GM19467 (cell line): ENCODE measurements around the gene ELAVL1.
A peak's percentile ranks its signal among the peaks of the same experiment; 100 is the strongest.
"Not testable (repeated sequence)": the region's sequence is repeated elsewhere in the genome, so short reads cannot be mapped to it uniquely, and the experiment has no call there.

Source experiments
- ATAC-seq: cut with Tn5 transposase; IDR thresholded peaks from one replicate; pipeline ENCODE4 v1.9.1; 2021; ENCODE audit warnings: mild to moderate bottlenecking, moderate library complexity; ENCODE audit not compliant: unreplicated experiment

Gene ELAVL1

DNA sequence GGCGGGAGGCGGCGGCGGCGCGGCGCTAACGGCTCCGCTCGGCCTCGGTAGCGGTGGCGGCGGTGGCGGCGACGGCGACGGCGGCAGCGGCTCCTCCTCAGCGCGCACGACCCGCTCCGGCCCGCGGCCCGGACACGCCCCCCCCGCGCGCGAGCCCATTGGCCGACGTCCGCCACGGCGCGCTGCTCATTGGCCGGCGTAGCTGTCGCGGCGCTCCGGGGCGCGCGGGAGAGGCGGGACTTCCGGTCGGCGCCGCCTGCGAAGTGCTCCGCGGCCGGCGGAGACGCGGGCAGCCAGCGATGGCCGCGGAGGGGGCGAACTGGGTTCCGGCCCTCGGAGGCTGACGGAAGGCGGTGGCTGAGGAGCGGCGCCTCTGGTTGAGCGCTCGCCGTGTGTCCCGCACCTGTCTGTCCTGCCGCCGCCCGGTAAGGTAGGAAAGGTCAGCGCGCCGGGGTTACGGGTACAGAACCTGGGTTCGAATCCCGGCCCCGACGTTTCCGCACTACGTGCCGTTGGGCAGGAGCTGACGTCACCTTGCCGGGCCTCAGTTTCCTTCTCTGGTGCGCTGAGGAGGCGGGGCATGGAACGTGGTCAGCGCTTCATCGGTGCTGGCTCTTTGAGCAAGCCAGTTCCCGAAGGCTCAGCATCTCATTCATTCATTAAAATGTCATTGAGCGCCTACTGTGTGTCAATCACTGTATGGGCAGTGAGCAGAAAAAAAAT lies at the start of gene ELAVL1:
TSS of gene ELAVL1 (minus strand) at position 108 of the 723 bp plus-strand sequence. CDS start 13,826 bp downstream, outside the sequence.
- peak; percentile 58 for ATAC-seq

DNA sequence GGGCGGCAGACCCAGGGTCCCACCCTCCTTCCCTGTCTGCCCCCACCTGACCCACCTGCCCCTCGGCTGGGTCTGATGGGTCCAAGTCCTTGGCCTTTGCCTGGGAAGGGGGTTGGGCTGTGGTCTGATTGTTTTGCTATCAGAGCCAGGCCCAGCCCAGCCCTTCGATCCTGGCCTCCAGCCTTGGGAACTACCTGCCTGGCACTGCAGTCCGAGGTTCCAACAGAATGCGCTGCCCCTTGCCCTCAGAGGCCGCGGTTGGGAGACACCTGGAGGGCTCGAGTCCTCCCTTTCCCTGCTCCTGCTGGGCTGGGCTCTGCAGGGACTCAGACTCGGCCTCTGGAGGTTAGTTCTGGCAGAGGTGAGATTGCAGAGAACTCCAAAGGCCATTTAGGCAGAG lies 48.7 kb upstream of the ELAVL1 start:
- no peak for ATAC-seq

DNA sequence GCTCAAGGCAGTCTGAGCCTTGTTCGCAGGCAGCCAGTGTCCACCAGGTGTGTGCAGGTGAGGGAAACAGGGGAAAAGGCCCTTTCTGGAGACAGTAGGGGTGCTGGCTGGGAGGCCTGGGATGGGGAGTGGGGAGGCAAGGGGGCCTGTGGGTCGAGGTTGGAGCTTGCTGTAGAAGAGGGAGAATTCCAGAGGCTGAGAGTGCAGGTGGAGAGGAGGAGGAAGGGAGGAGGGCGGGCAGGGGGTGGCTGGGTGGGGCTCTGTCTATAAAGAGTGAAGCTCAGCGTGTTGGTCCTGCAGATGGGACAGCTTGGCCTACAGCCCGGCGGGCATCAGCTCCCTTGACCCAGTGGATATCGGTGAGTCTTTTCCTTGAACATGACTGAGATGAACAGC lies 47.0 kb upstream of the ELAVL1 start, which contains the start of gene CCL25:
TSS of gene CCL25 (plus strand) at position 297 of the 396 bp plus-strand sequence. CDS start 290 bp downstream, outside the sequence.
- no peak for ATAC-seq

DNA sequence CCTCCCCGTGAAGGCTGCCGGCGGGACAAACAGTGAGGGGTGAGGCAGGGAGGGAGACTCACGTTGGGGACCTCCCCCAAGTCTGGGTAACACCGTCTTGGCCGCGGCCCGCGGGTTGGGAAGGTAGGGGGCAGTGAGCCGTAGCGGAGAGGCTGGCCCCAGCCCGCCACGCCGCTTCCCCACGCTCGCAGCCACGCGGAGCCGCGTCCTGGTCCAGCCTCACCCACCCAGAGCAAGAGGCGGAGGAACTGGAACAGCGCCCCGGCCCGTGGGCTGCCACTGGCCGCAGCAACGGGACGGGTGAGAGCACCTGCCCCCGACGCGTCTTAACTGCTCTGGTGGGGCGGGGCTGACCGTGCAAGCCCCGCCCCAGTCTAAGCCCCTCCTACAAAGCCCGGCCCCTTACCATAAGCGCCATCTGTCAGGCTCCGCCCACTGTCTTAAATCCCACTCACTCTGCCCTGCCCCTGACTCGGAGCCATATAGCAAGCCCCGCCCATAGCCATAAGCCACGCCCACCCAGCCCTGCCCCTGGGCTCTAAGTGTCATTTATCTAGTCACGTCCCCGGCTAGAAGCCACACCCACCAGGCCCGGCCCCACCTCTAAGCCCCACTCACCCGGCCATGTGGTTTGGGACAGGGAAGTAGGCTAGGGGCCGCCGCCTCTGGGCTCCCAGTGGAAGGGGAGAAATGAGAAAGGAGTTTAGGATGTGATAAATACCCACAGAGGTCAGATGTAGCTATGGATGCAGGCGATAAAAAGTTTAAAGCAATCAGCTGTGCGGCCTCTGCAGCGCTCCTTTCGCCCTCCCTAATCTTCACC lies 45.0 kb upstream of the ELAVL1 start:
- ATAC-seq = peak; percentile 77

GRCh38 chr19:8046569-8047165 lies 41.2 kb upstream of the ELAVL1 start:
- no peak for ATAC-seq

GRCh38 chr19:8045872-8046568 lies 40.6 kb upstream of the ELAVL1 start:
- no peak for ATAC-seq

GRCh38 chr19:8044018-8044417 lies 38.6 kb upstream of the ELAVL1 start:
- no peak for ATAC-seq

DNA sequence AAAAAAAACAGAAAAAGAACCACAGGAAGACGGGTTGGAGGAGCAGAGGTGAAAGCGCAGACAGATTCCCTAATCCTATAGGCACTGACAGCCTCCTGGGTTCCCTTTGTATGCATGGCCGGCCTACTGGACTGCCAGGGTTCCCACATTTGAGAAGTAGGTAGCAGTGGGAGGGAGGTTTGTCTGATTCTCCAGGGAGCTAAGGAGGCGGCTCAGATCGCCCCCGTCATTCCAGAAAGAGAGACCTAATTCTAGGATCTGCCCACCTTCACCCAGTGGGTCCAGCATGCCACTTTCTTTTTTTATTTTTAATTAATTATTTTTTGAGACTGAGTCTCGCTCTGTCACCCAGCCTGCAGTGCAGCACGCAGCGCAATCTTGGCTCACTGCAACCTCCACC lies 37.5 kb upstream of the ELAVL1 start:
- ATAC-seq = no peak

DNA sequence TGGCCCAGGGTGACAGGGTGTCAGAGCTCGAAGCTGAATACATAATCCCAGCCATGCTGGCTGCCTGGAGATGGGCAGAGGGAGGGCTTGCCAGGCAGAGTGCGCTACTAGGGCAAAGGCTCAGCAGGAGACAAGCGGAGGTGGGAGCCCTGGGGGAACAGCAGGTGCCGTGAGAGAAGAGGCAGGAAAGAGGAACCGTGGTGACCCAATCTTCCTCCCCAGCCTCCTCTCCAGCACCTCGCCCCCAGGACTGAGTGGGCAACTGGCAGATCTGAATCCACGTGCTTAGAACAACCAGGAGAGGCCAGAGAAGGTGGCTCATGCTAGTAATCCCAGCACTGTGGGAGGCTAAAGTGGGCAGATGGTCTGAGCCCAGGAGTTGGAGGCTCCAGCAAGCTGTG lies 36.1 kb upstream of the ELAVL1 start:
- ATAC-seq = no peak

DNA sequence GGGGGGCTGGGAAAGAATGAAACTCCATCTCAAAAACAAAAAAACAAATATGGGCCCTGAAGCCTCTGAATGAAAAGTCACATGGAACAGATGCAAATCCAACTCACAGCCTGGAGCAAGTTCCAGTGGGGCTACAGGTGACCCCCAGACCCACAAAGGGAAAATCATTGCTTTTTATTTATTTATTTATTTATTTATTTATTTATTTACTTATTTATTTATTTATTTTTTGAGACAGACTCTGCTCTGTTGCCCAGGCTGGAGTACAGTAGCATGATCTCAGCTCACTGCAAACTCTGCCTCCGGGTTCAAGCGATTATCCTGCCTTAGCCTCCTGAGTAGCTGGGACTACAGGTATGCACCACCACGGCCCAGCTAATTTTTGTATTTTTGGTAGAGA lies 33.8 kb upstream of the ELAVL1 start:
- ATAC-seq = no peak

DNA sequence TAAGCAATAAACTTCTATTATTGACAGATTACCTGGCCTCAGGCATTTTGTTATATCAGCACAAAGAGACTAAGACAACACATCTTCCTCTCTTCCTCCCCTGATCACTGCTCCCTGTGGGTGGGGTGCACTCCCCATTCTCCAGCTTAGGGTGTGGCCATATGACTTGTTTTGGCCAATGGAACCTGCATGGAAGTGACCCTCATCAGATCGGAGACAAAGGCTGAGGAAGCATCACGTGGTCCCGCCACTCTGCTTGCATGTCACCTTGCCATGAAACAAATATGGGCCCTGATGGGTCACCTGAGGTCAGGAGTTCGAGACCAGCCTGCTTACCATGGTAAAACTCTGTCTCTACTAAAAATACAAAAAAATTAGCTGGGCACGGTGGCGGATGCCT lies 33.4 kb upstream of the ELAVL1 start:
- ATAC-seq = no peak

GRCh38 chr19:8036434-8037099 lies 31.1 kb upstream of the ELAVL1 start:
- ATAC-seq = no peak

DNA sequence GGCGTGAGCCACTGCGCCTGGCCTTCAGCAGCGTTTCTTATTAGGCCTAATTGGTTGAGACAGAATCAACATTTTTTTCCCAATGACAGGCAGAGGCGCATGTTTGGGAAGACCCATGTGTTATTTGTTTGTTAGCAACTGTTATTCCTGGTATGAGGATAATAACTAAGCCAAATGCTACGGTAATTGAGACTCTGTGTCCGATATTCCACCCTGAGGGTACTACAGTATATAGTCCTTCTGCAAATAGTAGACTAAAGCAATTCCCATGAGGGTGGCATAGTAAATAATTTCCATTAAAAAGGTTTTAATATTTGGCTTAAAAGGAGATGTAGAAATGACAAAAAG lies 28.7 kb upstream of the ELAVL1 start:
- no peak for ATAC-seq

GRCh38 chr19:8033287-8034177 lies 28.1 kb upstream of the ELAVL1 start:
- not testable (repeated sequence) for ATAC-seq

DNA sequence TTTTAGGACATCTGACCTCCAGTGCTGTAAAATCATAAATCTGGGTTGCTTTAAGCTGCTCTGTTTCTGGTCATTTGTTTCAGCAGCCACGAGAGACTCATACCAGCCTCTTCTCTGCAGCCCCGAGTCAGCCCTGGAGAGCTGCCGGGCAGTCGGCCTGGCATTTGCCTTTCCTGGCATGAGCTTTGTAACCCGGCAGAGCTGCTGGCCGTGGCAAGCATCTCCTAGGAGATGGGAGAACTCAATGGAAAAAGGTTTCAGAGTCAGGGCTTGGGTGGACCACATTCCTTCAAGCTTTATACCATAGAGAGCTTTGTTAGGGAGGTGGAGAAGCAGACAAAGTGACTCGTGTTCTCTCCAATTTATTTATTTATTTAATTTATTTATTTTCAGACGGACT lies 25.5 kb upstream of the ELAVL1 start:
- ATAC-seq = no peak

- no peak for ATAC-seq
Observed at GRCh38 chr19:8028951-8029491, 23.6 kb upstream of the ELAVL1 start.

DNA sequence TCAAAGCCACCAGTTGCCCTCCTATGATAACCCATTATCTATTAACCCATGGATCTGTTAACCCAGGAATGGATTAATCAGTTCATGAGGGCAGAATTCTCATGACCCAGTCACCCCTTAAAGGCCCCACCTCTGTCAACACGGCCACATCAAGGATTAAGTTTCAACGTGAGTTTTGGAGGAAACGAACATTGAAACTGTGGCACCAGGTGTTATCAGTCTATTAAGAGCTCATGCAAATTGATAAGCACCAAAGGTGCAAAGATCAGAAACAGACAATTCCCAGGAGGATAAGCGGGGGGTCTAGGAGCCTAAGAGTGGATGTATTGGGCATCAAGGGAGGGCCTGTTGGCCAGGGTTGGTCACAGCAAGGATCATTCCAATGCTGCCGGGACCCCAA lies 19.9 kb upstream of the ELAVL1 start:
- no peak for ATAC-seq

DNA sequence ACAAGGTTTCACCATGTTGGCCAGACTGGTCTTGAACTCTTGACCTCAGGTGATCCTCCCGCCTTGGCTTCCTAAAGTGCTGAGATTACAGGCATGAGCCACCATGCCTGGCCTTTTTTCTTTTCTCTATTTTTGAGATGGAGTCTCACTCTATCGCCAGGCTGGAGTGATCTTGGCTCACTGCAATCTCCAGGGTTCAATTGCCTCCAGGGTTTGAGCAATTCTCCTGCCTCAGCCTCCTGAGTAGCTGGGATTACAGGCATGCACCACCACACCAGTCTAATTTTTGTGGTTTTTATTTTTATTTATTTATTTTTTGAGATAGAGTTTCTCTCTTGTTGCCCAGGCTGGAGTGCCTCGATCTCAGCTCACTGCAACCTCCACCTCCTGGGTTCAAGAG lies 18.8 kb upstream of the ELAVL1 start:
- not testable (repeated sequence) for ATAC-seq

- no peak for ATAC-seq
Observed at GRCh38 chr19:8023371-8023770, 17.9 kb upstream of the ELAVL1 start.
